Activated CD4-positive, alpha-beta T cell treated with anti-CD3 and anti-CD28 coated beads, Interleukin-2, Interleukin-4, amounts not matched to agents 100 ng/mL and 50 ng/mL, durations not matched to agents 16 hours and 8 hours (primary cell): Measurements from ENCODE around the gene TRMT61A.

Source experiments
- DNase-seq: peaks from one replicate; pipeline ENCODE4 v3.0.0-alpha.2; 2020; ENCODE audit warnings: low spot score

Gene TRMT61A

GRCh38 chr14:103535891-103536565 is 7.0 kb downstream of the TRMT61A start:
- no peak for DNase-seq

- DNase-seq, result no peak
These were observed 7.7 kb downstream of the TRMT61A start for GRCh38 chr14:103536693-103537092.

GRCh38 chr14:103537175-103537990 is 8.4 kb downstream of the TRMT61A start:
- DNase-seq, result no peak

GRCh38 chr14:103538291-103539055 is 9.5 kb downstream of the TRMT61A start:
- no peak for DNase-seq

- DNase-seq, result no peak
These were observed 10.2 kb downstream of the TRMT61A start for GRCh38 chr14:103539056-103539825.

- DNase-seq, result no peak
These were observed 12.1 kb downstream of the TRMT61A start for GRCh38 chr14:103540821-103541708.

- no peak for DNase-seq
These were observed 13.0 kb downstream of the TRMT61A start for GRCh38 chr14:103541709-103542604.

- no peak for DNase-seq
These were observed 13.7 kb downstream of the TRMT61A start for GRCh38 chr14:103542605-103543088.

- DNase-seq, result no peak
These were observed 14.1 kb downstream of the TRMT61A start for GRCh38 chr14:103543140-103543539.

GRCh38 chr14:103543721-103544387 is 14.9 kb downstream of the TRMT61A start:
- DNase-seq, result no peak

GRCh38 chr14:103544388-103545218 is 15.6 kb downstream of the TRMT61A start:
- no peak for DNase-seq

- no peak for DNase-seq
These were observed 16.4 kb downstream of the TRMT61A start for GRCh38 chr14:103545219-103545914.

GRCh38 chr14:103545915-103546651 is 17.1 kb downstream of the TRMT61A start:
- DNase-seq, result no peak

GRCh38 chr14:103546652-103547454 is 17.9 kb downstream of the TRMT61A start:
- peak; percentile 62 for DNase-seq

- no peak for DNase-seq
These were observed 18.5 kb downstream of the TRMT61A start for GRCh38 chr14:103547455-103547940.

- no peak for DNase-seq
These were observed 19.0 kb downstream of the TRMT61A start for GRCh38 chr14:103547941-103548462.
